SKM-1 (cell line): Measurements from ENCODE around the gene LSG1.

Experiments
- DNase-seq: peaks from one replicate; lab custom pipeline; 2025; ENCODE audit not compliant: unreplicated experiment; lab: John Stamatoyannopoulos, UW

LSG1 gene

DNA sequence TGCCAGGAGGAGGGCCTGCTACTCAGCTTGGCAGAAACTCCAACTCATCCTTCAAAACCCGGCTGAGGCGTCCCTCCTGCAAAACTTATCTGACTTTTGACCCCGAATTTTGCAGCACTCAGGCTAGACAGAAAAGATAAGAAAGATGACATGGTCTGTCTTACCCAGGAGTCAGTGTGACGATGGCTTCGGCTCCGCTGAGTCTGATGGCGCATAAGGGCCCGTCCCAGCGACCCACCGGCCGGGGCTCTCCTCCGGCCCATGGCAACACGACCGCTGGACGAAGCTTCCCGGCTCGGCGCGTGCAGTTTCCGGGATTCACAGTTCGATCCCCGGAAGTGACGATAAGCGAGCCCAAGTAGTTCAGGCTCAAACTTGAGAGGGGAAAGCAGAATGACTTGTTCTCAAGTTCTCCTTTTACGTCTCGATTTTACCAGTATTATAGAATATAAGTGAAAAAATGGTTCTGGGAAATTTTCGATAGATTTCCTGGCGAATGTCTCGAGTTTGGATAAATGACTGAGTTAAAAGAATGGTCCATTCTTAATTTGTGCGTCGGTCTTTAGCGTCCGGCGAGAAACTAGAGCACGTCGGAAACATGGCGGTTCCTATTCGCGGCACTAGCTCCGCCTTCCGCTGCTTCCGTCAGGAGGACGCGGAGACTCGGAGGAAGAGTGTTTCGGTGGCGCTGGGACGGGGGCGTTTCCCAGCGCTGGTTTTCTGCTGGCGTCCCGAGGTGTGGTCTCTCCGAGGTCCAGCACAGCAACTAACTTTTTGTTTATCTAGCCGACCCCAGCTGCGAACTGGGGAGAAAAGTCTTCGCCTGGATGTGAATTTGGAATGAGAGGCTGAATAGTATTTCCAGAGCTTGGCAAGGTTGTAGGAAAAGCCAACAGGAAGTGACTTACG is at the start of gene LSG1:
TSS of gene LSG1 (minus strand) at position 292 of the 909 bp plus-strand sequence. CDS start at position 263, 29 bp downstream.
- DNase-seq, result peak; percentile 92

DNA sequence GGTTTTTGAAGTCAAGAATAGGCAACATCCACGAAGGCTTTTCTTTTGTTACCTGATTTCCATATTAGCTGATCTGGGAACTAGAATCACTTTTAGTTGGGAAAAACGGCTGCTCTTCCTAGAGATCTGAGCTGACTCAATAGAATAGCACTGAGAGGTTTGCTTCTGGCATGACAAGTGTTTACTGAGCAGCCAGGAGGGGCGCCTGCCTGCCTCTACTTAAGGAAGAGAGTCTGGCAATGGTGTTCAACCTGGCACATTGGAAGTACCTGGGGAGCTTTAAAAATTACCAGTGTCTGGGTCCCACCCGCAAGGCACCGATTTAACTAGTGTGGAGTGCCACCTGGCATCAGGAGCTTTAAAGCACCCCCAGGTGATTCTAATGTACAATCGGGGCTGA is 48.1 kb upstream of the LSG1 start:
- no peak for DNase-seq

DNA sequence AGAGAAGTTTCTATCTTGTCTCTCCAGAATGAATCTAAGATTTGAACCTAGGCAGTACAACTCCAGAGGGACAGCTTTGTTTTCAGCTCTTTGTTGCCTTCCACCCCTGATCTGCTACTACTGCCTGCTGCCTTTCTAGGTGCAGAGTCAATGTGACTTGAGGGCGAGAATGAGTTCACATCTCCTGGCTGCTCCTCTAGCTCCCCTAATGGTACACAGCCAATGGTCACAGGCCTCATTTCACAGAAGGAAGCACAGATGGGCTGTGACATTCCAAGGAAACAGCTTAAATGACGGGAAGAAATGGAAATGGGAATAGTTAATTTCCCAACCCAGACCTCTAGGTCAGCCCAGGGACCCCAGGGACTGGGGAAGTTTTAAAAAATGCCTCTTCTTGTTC is 46.1 kb upstream of the LSG1 start:
- DNase-seq, result no peak

DNA sequence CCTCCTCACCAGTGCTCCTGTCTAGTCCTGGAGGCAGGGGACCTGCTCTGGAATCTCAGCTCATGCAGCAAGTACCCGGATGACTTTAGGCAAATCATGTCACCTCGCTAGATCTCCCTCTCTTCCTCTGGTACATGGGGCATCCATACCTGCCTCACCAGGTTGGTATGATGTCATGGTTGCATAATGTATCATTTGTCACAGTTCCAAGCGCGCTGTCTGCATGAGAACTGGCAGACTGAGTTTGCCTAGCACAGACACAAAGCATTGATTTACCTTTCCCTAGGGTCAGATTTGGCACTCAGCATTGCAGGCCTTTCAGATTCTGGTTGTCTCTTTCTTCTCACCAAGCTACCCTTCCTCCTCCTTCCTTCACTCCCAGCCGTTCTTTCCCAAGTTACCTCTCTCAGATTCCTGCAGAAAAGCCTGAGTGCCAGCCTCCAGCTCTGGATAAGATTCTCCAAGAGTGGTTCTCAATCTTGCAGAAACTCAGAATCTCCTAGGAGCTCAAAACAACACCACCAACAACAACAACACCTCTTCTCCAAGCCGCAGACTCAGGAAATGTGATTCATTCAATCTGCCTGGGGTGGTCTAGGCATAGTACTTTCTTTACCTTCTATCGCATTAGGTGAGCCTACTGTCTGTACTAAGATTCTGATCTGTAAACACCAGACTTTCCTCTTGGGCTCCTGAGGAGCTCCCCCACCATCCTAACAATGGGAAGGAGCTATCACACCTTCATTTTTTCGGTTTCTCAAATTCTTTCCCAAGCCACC is 43.2 kb upstream of the LSG1 start:
- no peak for DNase-seq

DNA sequence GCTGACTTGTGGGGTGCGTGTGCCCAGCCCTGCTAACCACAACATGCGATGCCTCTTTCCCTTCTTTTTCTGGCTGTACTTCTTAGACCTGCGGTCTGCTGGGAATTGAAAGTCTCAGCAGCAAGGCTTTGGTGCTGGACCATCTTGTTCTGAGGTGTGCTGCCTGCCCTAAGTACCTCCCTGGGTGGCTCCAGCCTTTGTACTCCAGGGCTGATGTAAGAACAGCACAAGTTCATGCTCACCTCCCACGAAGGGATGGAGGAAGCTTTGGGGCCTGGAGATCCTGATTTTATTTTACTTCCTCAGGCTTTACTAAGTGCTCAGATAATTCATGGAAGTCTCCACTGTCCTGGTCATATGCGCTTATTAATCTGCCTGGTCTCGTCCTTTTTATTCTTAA is 42.6 kb upstream of the LSG1 start:
- no peak for DNase-seq

DNA sequence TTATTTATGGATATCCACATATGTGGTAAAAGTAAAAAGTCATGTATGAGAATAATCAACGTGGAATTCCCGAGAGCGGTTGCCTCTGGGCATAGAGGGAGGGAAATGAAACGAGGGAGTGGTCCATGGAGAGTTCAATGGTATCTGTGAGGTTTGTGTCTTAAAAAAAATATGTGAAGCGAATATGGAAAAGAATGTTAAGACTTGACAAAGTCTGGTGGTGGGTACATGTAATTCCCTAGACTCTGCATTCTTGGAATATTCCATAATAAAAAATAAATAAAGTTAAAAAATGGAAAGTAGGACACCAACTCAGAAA is 42.1 kb upstream of the LSG1 start:
- DNase-seq, result no peak

DNA sequence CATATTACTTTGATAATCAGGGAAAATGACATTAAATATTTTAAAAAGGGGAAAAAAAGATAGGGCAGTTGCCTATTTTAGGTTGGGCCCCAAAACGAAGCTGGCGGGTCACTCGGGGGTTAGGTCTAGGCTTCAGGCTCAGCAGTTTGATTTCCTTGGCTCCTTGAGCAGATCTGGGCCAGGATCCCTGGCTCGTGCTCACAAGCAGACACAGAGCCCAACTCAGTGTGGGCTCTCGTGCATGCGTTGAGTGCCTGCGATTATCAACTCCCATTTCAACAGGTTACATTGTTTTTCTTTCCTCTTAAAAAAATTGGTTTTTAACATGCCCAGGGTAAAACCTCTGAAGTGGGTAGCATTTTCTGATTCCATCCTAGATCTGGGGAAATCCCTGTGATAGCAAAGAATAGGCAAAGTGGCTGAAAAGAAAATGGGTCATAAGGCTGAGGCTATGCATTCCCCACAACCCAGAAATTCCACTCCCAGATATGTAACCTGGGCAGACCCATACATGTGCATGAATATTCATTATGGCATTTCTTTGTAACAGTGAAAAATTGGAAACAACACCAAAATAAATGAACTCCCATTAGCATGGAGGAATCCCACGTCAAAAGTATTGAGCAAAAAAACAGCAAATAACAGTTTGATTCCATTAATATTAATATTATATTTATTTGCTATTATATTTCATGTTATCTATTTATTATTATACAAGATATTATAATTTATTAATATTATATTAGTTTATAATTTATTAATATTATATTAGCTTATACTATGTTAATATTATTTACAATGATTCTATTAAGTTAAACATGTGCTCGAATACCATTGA is 41.5 kb upstream of the LSG1 start:
- DNase-seq, result no peak

DNA sequence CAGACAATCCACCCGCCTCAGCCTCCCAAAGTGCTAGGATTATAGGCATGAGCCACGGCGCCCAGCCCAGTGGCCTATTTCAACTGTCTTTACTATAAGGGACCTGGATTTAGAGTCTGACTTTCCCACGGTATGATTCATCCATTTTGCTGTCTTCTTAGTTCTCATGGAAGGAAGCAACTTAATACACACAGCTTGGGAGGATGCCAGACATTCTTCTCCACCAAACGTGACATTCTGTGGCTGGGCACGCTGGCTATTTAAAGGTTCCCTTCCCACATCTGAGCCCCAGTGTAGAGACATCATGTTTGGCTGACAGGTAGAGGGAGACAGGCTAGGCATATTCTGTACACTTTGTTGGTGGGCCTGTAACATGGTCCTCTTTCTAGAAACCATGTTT is 39.9 kb upstream of the LSG1 start:
- DNase-seq, result no peak

DNA sequence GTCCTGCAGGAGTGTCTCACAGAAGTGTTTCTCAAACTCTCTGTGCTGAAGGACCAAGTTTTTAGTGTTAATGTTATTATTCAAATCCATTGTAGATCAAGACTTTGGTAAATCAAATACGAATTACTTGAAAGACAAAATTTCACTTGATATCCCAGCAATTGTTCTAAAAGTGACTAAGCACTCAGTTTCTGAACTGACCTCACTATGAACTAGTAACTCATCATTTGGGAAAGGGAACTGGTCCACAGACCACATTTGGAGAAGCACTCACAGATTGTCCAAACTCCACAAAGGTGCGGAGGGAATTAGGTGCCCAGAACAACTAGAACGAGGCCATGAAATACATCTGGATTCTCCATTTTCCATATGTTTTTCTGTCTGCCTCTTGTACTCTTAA is 39.3 kb upstream of the LSG1 start:
- DNase-seq, result no peak

DNA sequence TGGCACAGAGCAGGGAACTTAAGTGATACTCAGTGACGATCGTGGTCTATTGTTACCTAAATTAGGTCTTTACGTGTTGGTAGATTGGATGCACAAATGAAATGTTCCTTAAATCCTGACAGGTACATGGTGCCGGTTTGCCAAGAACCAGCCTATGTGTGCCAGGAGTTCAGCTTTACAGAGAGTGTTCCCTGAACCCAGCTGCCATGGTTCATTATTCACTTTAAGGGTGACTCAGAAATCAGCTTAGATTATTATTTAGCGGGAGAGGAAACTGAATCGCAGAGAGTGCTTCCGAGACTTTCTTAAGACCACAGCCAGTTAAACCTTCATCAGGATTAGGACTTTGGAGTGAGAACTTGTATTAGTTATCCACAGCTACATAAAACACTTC is 35.2 kb upstream of the LSG1 start:
- no peak for DNase-seq

DNA sequence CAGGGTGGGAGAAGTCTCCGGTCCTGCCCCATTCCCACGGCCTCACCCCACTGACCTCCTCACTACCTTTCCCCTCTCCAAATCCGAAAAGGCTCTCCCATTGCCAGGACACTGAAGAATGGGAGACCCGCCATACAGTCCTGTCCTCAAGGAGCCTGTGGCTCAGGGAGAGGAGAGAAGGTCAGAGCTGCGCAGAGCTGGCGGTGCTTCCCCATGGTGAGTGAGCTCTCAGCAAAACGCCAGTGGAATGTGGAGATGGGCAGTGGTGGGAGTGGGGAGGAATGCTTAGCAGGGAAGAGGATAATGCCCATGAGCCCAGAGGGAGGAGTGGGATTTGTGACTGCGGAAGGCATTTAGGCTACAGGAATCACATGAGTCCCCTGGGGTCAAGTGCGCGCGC is 33.8 kb upstream of the LSG1 start:
- no peak for DNase-seq

DNA sequence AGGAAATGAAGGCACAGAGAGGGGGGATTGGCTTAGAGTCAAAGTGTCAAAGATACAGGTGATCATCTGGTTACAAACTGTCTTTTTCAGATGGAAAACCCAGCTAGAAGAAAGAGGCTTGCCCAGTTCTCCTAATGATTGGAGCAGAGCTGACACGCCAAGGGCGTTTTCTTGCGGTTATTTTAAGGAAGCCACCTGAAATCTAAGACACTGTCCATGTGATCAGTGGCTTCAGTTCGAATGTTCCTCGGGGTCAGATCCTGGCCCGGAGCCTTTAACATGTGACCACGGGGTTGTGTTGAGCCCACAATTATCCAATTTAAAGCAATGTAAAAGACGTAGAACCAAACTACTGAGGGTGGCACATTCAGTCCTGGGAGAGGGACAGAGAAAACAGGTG is 33.2 kb upstream of the LSG1 start:
- no peak for DNase-seq

DNA sequence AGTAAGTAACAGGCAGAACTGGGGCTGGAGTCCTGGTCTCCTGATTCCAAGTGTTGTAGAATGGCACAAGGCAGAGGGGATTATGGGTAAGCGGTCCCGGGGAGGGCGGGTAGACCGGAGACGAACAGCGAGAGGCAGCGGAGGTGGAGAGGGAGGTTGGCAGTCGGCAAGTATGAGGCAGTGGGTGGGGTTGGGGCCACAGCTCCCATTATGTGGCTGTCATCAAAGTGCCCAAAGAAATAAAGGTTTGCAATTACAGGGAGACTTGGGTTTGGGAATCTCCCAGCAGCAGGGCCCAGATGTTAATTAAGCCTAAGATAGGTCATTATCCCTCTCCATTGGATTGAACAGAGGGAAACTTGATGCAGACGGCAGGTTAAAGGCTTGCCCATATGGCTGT is 30.6 kb upstream of the LSG1 start:
- no peak for DNase-seq

DNA sequence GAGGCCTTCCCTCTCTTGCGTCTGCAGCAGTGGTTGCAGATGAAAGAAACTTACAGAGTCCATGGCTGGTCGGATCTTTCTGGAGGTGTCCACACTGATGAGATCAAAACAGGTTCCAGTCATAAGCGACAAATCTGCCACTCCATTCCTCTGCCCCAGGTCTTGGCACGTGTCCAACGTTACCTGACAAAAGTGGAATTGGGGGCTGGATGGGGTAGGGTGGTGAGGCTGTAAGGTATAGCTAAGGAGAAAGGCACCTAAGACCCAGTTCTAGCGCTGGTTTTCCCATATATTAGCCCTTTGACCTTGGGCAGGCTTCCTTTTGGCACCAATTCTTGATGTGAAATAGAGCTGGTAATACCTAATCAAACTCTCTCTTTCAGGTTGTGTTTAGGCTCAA is 24.7 kb upstream of the LSG1 start:
- no peak for DNase-seq

DNA sequence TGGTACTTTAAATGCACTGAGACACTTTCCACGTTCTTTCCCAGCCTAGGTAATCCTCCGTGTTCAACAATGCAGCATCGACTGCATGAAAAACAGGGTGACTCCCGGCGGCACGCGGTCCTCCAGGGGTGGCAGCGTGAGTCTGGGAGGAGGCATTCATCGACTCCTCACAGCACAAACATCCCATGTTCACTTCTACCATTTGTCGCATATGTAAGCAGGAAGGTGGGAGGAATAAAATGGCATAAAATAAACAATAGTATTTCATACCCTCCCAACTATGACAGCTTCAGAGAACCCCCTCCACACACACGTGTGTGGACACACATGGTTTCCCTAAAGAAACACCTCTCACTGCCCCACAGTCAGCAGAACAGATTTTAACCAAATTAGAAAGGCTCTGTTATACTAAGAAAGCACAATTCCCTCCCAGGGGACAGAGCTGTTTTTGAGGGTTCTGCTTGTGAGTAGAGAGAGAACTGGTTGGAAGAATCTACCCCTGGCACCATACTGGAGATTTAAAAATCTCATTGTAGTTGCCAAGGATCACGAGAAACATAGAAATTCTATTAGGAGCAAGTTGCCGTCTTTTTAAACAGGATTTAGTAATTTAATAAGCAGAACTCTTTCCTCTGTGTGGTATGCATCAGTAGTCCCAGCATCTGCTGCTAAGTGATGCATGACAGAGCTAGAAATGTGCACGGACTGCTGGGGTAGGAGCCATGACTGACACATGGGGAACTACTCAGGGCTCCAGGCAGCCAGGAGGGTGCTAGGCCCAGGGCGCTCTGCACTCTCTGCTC is 19.7 kb upstream of the LSG1 start:
- no peak for DNase-seq

DNA sequence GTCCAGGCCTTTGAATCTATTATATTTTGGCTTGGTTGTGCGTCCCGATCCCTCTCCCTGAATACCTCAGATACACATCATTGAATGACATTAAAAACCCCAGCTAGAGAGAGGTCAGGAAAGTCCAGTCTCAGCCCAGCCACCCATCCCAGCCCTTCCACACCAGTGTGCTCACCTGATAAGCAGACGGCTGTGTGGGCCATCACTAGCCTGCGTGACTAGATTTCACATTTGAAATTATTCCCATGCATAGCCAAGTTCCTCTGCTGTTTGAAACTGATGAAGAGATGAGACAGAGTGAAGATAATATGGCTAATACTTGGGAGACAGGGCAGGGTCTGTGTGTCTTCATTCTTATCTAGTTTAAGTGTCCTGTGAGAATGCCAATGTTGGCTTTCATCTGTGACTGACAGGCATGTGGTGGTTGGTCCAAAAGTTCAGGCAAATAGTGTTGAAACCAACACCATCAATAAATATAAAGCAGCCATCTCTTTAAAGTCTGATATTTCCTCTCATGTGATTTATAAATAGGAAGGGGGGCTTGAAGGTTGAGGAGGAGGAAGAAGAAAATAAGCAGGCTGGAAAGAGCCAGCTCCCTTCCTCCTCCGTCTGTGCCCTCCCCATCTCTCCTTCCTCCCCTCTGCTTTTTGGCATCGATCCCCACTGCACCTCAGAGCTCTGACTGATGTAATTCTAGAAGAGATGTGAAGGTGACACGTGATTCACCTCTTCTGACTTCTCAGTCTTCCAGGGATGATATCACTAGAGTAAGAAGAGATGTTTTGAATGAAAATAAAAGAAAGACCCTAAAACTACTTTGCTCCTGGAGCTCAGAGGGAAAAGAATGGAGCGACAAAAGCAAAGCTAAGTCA is 18.7 kb upstream of the LSG1 start:
- DNase-seq, result no peak

DNA sequence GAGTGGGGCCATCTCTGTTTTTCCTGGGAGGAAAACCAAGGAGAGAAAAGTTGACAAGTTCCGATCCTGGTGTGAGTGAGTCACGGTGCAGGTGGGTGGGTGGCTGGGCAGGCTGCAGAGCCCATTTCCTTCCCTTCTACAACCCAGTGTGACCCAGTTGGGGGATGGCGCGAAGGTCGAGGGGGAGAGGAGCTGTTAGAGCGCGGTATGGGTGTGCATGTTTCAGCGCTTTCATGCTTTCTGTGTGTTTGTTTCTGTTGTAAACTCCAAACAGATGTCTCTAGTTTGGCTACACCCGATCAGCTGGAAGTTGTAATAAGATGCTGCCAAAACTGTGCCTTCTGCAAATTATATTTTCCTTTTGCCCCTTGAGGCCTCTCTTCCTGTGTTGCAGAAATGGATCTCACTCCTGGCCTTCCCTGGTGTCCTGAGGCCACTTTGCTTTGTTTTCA is 17.5 kb upstream of the LSG1 start:
- no peak for DNase-seq

DNA sequence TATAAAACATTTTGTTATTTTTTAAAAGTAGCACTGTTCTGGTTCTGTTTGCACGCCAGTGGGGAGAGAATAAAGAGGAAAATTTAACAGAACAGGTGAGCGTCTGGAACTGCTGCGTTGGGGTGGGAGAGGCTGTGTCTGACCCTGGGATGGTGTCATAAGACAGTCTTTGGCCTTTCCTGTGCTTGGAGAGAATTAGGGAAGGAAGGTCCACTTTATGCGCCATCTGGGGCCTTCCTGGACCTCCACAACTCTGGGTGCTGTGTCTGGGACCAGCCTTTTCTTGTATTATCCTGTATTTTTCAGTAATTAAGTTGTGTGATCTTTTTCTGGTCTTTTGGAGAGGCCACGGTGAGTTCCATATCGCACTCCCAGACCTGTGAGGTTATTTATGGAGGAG is 17.0 kb upstream of the LSG1 start:
- no peak for DNase-seq

DNA sequence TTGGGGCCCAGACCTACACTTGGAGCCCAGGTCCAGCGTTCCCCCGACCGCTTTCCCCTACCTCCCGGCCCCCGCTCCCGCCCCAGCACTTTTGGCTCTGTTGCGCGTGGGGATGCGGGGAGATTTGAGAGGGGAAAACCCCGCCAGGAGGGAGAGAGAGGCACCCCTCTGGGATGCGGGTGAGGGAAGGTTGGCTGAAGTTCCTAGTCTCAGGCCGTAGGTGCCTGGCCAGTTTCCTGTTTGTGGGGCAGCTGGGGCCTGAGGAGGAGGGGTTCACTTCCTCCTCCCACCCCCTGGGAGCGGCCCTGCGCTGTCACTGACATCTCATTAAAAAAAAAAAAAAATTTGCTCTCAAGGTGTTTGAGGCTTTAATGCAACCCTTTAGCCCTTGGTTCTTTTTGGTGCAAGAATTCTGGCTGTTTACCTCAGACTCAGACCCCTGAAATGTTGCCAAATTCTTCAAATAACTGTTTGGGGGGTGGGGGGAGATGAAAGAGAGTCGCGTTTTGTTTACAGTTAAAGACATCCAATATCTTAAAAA is 16.3 kb upstream of the LSG1 start:
- DNase-seq, result no peak
